Choroid plexus epithelial cell (primary cell): Measurements from ENCODE around the gene NPLOC4.

Experiments
- DNase-seq: peaks from one replicate; pipeline ENCODE4 v3.0.0-alpha.2; 2010; ENCODE audit warnings: low read depth
- H3K4me3 ChIP-seq: 2 replicates; pipeline ENCODE4 v1.5.1; 2011; ENCODE audit warnings: low read depth, mild to moderate bottlenecking, control low read depth, low read length, moderate library complexity
- TF ChIP-seq, protein P1 (sequence below): conservative IDR thresholded peaks from 2 replicates; pipeline ENCODE4 v1.5.1; 2011; ENCODE audit warnings: low read depth, mild to moderate bottlenecking, control low read depth, inconsistent platforms, low read length, moderate library complexity

NPLOC4 gene

GRCh38 chr17:81580481-81580880 is 56.4 kb downstream of the NPLOC4 start:
- no peak for DNase-seq
- H3K4me3 ChIP-seq: no peak overlapping the region
- TF ChIP-seq, protein P1, sequence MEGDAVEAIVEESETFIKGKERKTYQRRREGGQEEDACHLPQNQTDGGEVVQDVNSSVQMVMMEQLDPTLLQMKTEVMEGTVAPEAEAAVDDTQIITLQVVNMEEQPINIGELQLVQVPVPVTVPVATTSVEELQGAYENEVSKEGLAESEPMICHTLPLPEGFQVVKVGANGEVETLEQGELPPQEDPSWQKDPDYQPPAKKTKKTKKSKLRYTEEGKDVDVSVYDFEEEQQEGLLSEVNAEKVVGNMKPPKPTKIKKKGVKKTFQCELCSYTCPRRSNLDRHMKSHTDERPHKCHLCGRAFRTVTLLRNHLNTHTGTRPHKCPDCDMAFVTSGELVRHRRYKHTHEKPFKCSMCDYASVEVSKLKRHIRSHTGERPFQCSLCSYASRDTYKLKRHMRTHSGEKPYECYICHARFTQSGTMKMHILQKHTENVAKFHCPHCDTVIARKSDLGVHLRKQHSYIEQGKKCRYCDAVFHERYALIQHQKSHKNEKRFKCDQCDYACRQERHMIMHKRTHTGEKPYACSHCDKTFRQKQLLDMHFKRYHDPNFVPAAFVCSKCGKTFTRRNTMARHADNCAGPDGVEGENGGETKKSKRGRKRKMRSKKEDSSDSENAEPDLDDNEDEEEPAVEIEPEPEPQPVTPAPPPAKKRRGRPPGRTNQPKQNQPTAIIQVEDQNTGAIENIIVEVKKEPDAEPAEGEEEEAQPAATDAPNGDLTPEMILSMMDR: no peak

GRCh38 chr17:81579821-81580321 is 57.0 kb downstream of the NPLOC4 start:
- no peak overlapping the region for H3K4me3 ChIP-seq
- TF ChIP-seq, protein P1: no peak
- peak; percentile 71 for DNase-seq

GRCh38 chr17:81579298-81579697 is 57.6 kb downstream of the NPLOC4 start:
- H3K4me3 ChIP-seq: no peak overlapping the region
- DNase-seq: no peak
- TF ChIP-seq, protein P1: no peak

GRCh38 chr17:81578561-81579225 is 58.2 kb downstream of the NPLOC4 start:
- no peak overlapping the region for H3K4me3 ChIP-seq
- TF ChIP-seq, protein P1: no peak
- no peak for DNase-seq

GRCh38 chr17:81578038-81578441 is 58.9 kb downstream of the NPLOC4 start:
- TF ChIP-seq, protein P1: no peak
- peak; percentile 57 for DNase-seq
- H3K4me3 ChIP-seq: no peak overlapping the region

GRCh38 chr17:81577278-81578000 is 59.5 kb downstream of the NPLOC4 start:
- TF ChIP-seq, protein P1: no peak
- peak; percentile 72 for DNase-seq
- no peak overlapping the region for H3K4me3 ChIP-seq
